Measurements from ENCODE around the gene MSMB.
"Not testable (repeated sequence)": the region's sequence is repeated elsewhere in the genome, so short reads cannot be mapped to it uniquely, and the experiment has no call there.

The MSMB gene

GRCh38 chr10:46001187-46001756, 44.8 kb downstream of the MSMB start:
- FAIRE-seq = no peak
- TF ChIP-seq SPI1 (IDR thresholded peaks at IDR 0.05; ENCODE audit: low read depth, low read length) (no peak), POLR2A (IDR thresholded peaks at IDR 0.05; ENCODE audit: low read depth, low read length) (0 out of 2 replicates have a peak, but pooled peaks have one; percentile 21)
- DNase-seq (ENCODE audit: insufficient read length, low spot score) = no peak

- no peak; the same call in 1 of the 2 replicates for TF ChIP-seq POLR2AphosphoS5 (IDR thresholded peaks at IDR 0.05; ENCODE audit: low read depth, low read length)
- no peak for TF ChIP-seq PAX5 (IDR thresholded peaks at IDR 0.05; ENCODE audit: insufficient read depth, low read length, severe bottlenecking)
- no peak for TF ChIP-seq POU2F2 (IDR thresholded peaks at IDR 0.05; ENCODE audit: low read depth, low read length)
- no peak for TF ChIP-seq SPI1 (IDR thresholded peaks at IDR 0.05; ENCODE audit: low read depth, low read length)
- TF ChIP-seq POLR2A (IDR thresholded peaks at IDR 0.05; ENCODE audit: low read depth, low read length) = no peak
- no peak for TF ChIP-seq TAF1 (IDR thresholded peaks at IDR 0.05; ENCODE audit: low read depth, low read length)
- no peak for FAIRE-seq
- no peak for DNase-seq (ENCODE audit: insufficient read length, low spot score)
These were observed 45.5 kb downstream of the MSMB start for GRCh38 chr10:46000538-46000937.

- FAIRE-seq; DNase-seq (ENCODE audit: insufficient read length, low spot score): not testable (repeated sequence)
These were observed 46.1 kb downstream of the MSMB start for GRCh38 chr10:45999955-46000354.

GRCh38 chr10:45997994-45998763, 47.9 kb downstream of the MSMB start:
- FAIRE-seq = no peak
- DNase-seq (ENCODE audit: insufficient read length, low spot score) = no peak
- TF ChIP-seq SPI1 (IDR thresholded peaks at IDR 0.05; ENCODE audit: low read depth, low read length) = no peak
- TF ChIP-seq POLR2AphosphoS5 (IDR thresholded peaks at IDR 0.05; ENCODE audit: low read depth, low read length) = no peak
- TF ChIP-seq POLR2A (IDR thresholded peaks at IDR 0.05; ENCODE audit: low read depth, low read length) = no peak
- TF ChIP-seq POU2F2 (IDR thresholded peaks at IDR 0.05; ENCODE audit: low read depth, low read length) = no peak
- TF ChIP-seq TAF1 (IDR thresholded peaks at IDR 0.05; ENCODE audit: low read depth, low read length) = no peak
- no peak for TF ChIP-seq PAX5 (IDR thresholded peaks at IDR 0.05; ENCODE audit: insufficient read depth, low read length, severe bottlenecking)

GRCh38 chr10:45997557-45997956, 48.5 kb downstream of the MSMB start:
- DNase-seq (ENCODE audit: insufficient read length, low spot score) = no peak
- FAIRE-seq = no peak
- TF ChIP-seq TAF1 (IDR thresholded peaks at IDR 0.05; ENCODE audit: low read depth, low read length) (no peak), POLR2AphosphoS5 (IDR thresholded peaks at IDR 0.05; ENCODE audit: low read depth, low read length) (no peak), PAX5 (IDR thresholded peaks at IDR 0.05; ENCODE audit: insufficient read depth, low read length, severe bottlenecking) (no peak), SPI1 (IDR thresholded peaks at IDR 0.05; ENCODE audit: low read depth, low read length) (no peak), POU2F2 (IDR thresholded peaks at IDR 0.05; ENCODE audit: low read depth, low read length) (no peak), POLR2A (IDR thresholded peaks at IDR 0.05; ENCODE audit: low read depth, low read length) (no peak)

- not testable (repeated sequence) for FAIRE-seq
These were observed 60.5 kb downstream of the MSMB start for GRCh38 chr10:45985590-45985989.

GRCh38 chr10:45984473-45984872, 61.6 kb downstream of the MSMB start:
- not testable (repeated sequence) for DNase-seq (ENCODE audit: insufficient read length, low spot score); FAIRE-seq

More at GRCh38 chr10:45985590-45985989, 60.5 kb downstream of the MSMB start:
- DNase-seq (ENCODE audit: insufficient read length, low spot score) = not testable (repeated sequence)

- not testable (repeated sequence) for DNase-seq (ENCODE audit: insufficient read length, low spot score); FAIRE-seq
These were observed 62.4 kb downstream of the MSMB start for GRCh38 chr10:45983538-45984186.

Data from GM12891 (cell line).